ENCODE measurements around the gene DNLZ.

The DNLZ gene

DNA sequence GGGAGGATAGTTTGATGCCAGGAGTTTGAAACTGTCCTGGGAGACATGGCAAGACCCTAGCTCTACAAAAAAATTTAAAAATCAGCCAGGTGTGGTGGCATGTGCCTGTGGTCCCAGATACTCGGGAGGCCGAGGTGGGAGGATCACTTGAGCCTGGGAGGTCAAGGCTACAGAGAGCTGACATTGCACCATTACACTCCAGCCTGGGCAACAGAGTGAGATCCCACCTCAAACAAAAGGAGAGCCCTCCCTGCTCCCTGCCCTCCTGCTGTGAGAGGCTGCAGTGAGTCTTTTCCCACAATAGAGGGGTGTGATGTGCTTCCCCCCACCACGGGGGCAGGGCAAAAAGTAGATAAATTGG is 49.5 kb downstream of the DNLZ start:
- no peak for DNase-seq (ENCODE audit: low spot score)
- no peak overlapping the region for H3K27ac ChIP-seq
- no peak overlapping the region for H3K4me3 ChIP-seq
- TF ChIP-seq, protein P1, sequence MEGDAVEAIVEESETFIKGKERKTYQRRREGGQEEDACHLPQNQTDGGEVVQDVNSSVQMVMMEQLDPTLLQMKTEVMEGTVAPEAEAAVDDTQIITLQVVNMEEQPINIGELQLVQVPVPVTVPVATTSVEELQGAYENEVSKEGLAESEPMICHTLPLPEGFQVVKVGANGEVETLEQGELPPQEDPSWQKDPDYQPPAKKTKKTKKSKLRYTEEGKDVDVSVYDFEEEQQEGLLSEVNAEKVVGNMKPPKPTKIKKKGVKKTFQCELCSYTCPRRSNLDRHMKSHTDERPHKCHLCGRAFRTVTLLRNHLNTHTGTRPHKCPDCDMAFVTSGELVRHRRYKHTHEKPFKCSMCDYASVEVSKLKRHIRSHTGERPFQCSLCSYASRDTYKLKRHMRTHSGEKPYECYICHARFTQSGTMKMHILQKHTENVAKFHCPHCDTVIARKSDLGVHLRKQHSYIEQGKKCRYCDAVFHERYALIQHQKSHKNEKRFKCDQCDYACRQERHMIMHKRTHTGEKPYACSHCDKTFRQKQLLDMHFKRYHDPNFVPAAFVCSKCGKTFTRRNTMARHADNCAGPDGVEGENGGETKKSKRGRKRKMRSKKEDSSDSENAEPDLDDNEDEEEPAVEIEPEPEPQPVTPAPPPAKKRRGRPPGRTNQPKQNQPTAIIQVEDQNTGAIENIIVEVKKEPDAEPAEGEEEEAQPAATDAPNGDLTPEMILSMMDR (IDR thresholded peaks at IDR 0.05), result no peak

DNA sequence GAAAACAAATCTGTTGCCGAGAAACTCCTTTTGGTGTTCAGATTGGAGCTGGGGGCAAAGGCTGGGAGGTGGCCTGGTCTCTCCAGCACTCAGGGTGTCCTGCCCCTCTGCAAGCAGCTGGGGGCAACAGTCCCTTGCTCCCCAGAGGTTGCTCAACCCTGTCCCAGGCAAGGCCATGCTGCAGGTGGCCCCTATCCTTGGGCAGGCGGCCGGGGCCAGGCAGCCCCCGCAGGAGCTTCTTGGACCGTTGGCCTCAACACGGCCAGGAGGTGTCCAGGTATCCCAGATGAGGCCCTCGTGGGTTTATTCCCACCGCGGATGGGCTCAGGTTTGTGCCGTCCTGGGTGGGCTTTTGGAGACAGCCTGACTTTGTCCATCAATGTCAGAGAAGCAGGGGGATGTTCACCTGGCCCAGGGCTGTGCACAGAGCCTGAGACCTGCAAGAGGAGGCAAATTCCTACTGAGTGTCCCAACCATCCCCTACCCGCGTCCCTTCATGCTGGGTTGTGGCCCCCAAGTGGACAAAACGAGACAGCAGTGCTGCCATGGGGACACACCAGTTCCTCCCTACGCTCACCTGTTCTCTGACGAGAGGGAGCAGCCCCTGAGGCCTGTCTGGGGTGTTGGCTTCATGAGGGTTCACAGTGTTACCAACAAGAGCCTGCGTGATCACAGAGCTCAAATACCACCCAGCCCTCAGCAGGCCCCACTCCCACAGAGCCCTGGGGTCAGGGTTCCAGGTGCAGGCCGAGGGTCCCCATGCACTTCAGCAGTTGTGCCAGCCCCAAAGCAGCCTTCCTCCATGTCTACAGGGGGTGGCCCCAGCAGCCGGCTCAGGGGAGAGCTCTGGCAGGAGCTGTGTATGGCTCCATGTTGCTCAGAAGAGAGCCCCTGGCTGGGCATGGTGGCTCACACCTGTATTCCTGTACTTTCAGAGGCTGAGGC is 50.2 kb downstream of the DNLZ start:
- Histone ChIP-seq H3K4me3 (no peak overlapping the region), H3K27ac (no peak overlapping the region)
- no peak for DNase-seq (ENCODE audit: low spot score)
- TF ChIP-seq, protein P1 (IDR thresholded peaks at IDR 0.05), result no peak

DNA sequence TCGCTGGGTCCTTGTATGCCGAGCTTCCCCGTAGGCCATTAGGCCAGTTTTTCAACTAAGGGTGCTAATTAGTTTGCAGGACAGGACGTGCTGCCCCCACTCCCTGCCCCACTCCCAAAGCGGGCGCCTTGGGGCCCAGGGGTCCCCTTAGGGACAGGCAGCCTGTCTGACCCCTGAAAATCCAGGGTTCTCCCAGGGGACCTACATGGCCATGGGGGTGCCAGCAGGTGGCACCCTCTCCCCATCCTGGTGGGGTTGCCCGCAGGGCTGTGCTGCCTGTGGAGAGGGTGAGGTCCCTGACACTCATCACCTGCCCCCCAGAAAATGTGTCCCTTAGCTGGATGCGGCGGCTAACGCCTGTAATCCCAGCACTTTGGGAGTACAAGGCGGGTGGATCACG is 51.1 kb downstream of the DNLZ start:
- Histone ChIP-seq H3K27ac (no peak overlapping the region), H3K4me3 (no peak overlapping the region)
- DNase-seq (ENCODE audit: low spot score), result no peak
- TF ChIP-seq, protein P1 (IDR thresholded peaks at IDR 0.05), result no peak

DNA sequence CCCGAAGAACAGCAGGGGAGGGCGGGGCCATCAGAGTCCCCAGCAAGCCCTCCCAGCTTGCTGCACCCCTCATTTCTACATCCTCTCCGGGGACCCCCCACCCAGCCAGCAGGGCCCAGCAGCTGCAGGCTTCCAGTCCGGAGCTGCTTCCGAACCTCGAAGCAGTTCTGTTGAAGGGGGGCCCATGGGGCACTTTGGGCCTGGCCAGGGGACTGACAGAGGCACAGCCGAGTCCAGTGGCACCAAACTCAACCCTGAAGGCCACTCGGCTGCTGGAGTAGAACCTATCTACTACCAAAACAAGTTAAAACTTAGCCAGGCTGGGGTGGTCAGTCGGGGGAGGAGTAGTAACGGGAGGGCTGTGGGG is 51.6 kb downstream of the DNLZ start:
- TF ChIP-seq, protein P1 (IDR thresholded peaks at IDR 0.05), result no peak
- DNase-seq (ENCODE audit: low spot score), result no peak
- Histone ChIP-seq H3K4me3 (no peak overlapping the region), H3K27ac (no peak overlapping the region)

DNA sequence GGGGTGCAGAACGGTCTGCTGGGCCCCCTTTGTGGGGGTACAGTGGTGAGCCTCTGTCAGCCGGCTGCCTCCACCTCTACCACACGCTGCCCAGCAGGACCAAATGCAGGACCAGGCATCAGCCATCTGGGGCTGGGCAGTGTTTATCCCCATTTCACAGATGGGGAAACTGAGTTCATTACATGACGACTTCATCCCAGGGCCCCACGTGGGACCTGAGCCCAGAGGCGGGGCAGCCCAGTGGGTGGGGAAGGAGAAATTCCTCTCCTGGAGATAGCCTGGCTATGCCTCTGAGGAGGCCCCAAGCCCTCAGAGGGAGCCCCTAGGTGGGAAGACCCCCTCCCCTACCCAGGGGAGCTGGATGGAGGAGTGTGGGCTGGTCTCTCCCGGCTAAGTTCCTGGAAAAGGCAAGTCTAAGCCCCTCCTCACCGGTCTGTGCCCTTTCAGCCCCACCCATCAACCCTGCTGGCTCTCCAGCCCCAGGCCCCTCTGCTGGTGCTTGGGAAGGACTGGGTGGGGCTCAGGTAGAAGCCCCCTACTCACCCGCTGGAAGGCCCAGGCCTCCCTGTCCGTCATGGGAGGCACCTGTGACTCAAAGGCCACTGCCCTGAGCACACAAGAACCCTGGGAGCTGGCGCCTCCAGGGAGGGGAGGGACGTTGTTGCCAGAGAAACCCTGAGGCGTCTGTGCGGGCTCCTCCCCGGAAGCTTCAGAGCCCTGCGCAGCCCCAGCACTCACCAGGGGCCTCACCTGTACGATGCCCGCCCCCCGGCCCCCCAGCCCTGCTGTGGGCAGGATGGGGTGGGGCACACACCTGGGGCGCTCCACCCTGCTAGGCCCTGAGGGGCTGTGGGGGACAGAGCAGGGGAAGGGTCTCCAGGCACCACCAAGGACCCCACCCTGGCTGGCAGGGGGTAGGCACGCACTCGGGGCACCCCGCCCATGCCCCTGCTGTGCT is 52.2 kb downstream of the DNLZ start:
- DNase-seq (ENCODE audit: low spot score), result no peak
- H3K27ac ChIP-seq, result no peak overlapping the region
- TF ChIP-seq, protein P1 (IDR thresholded peaks at IDR 0.05), result no peak
- no peak overlapping the region for H3K4me3 ChIP-seq

DNA sequence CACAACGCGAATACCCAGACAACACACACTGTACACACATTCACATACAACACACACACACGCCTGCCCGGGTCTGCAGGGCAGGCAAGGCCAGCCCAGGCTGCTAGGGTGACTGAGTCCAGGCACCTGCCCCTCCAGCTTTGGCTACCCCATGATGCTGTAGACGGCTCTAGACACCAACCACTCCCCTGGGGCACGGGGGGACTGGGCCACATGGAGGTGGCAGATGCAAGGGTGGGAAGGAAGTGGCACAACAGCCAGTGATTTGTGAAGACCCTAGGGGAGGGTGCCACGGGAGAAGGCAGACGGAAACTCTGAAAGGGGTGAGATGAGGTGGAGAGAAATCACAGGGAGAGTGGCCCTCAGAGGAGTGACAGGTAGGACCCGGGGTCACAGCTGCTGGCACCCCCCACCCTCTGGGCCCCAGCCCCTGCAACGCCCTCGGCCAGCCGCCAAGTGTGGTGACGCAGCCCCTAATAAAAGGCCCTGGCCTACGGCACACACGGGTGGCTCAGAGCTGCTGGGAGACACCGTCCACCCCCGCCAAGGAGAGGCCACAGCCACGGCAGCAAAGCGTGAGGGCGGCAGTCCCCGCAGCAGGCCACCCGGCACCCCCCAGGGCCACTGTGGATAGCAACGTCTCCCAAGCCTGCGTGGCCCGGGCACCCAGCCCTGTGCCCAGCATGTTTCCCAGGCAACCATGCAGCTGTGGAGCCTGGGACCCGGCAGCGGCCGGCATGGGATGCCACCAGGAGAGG is 53.1 kb downstream of the DNLZ start:
- Histone ChIP-seq H3K27ac (no peak overlapping the region), H3K4me3 (no peak overlapping the region)
- TF ChIP-seq, protein P1 (IDR thresholded peaks at IDR 0.05), result no peak
- no peak for DNase-seq (ENCODE audit: low spot score)

All from coronary artery (tissue), 2 donors.